Measurements from ENCODE around the gene DISP1. TPM values are rescaled to one million over a fixed set of nuclear protein-coding genes. Genes with fewer than 3 reads are reported as not detected.

DISP1 gene
- total RNA-seq (2014; rRNA removed; shearing (Covaris generic)): 2.9 and 3.0 TPM in 2 replicates

GRCh38 chr1:222814536-222815439 lies at the start of gene DISP1:
Gene DISP1, plus strand, starts transcription at chr1:222815039. Its CDS starts 127,785 bp downstream, at chr1:222942824.

Other genes with a start within 250 kb of the DISP1 start
- 16.0 and 17.7 TPM in 2 replicates for gene TAF1A, start 225.1 kb upstream of the DISP1 start, total RNA-seq (2014; rRNA removed; shearing (Covaris generic))
- 35.5 and 44.4 TPM in 2 replicates for gene MIA3, start 196.9 kb upstream of the DISP1 start, total RNA-seq (2014; rRNA removed; shearing (Covaris generic))
- 17.9 and 20.1 TPM in 2 replicates for gene AIDA, start 102.5 kb upstream of the DISP1 start, total RNA-seq (2014; rRNA removed; shearing (Covaris generic))
- 37.2 and 59.6 TPM in 2 replicates for gene BROX, start 102.5 kb upstream of the DISP1 start, total RNA-seq (2014; rRNA removed; shearing (Covaris generic))
- not detected in 2 replicates for gene FAM177B, start 77.8 kb upstream of the DISP1 start, total RNA-seq (2014; rRNA removed; shearing (Covaris generic))